Activated T-cell treated with anti-CD3 and anti-CD28 coated beads for 24 hours (primary cell): ENCODE measurements around the gene ALPK1.
"Not testable (repeated sequence)": the region's sequence is repeated elsewhere in the genome, so short reads cannot be mapped to it uniquely, and the experiment has no call there.

ENCODE experiments used
- DNase-seq: peaks from one replicate; pipeline ENCODE4 v3.0.0-alpha.2; 2020; ENCODE audit warnings: low read depth

The ALPK1 gene

GRCh38 chr4:112284662-112285411 lies 12.3 kb upstream of the ALPK1 start:
- DNase-seq, result no peak

- no peak for DNase-seq
These were observed 9.7 kb upstream of the ALPK1 start for GRCh38 chr4:112287258-112287989.

- no peak for DNase-seq
These were observed 8.7 kb upstream of the ALPK1 start for GRCh38 chr4:112288455-112288854.

- no peak for DNase-seq
These were observed 7.5 kb upstream of the ALPK1 start for GRCh38 chr4:112289407-112290253.

- no peak for DNase-seq
These were observed 6.8 kb upstream of the ALPK1 start for GRCh38 chr4:112290341-112290740.

GRCh38 chr4:112299721-112300120 lies 2.6 kb downstream of the ALPK1 start:
- DNase-seq, result no peak

- DNase-seq, result no peak
These were observed 5.4 kb downstream of the ALPK1 start for GRCh38 chr4:112302320-112303274.

- DNase-seq, result not testable (repeated sequence)
These were observed 8.3 kb downstream of the ALPK1 start for GRCh38 chr4:112305477-112305876.

- DNase-seq, result not testable (repeated sequence)
These were observed 12.2 kb downstream of the ALPK1 start for GRCh38 chr4:112309263-112309791.

- DNase-seq, result no peak
These were observed 14.3 kb downstream of the ALPK1 start for GRCh38 chr4:112311516-112311915.

- no peak for DNase-seq
These were observed 15.6 kb downstream of the ALPK1 start for GRCh38 chr4:112312610-112313239.

- DNase-seq, result no peak
These were observed 18.3 kb downstream of the ALPK1 start for GRCh38 chr4:112315446-112315845.

- no peak for DNase-seq
These were observed 19.2 kb downstream of the ALPK1 start for GRCh38 chr4:112316360-112316759.

GRCh38 chr4:112318239-112319142 lies 21.3 kb downstream of the ALPK1 start:
- DNase-seq, result no peak

- DNase-seq, result peak; percentile 57
These were observed 24.9 kb downstream of the ALPK1 start for GRCh38 chr4:112321776-112322684.

GRCh38 chr4:112322866-112323265 lies 25.7 kb downstream of the ALPK1 start:
- DNase-seq, result no peak

GRCh38 chr4:112325530-112325929 lies 28.4 kb downstream of the ALPK1 start:
- DNase-seq, result no peak

- no peak for DNase-seq
These were observed 31.0 kb downstream of the ALPK1 start for GRCh38 chr4:112327965-112328733.
